SK-N-SH treated with all-trans-retinoic acid at 6 μM for 48 hours (cell line): ENCODE data around the gene TMEM178A.

Experiments used
- ATAC-seq: fragments of 200-7000 bp; cut with Tn5 transposase; 3 replicates; pipeline ENCODE4 v1.9.1; 2020; ENCODE audit warnings: mild to moderate bottlenecking, moderate library complexity
- ARNTL ChIP-seq: fragments of 450-650 bp; formaldehyde crosslinking; IDR thresholded peaks from 2 replicates; pipeline ENCODE4 v1.5.0; 2020; ENCODE audit warnings: low read depth, mild to moderate bottlenecking, moderate library complexity, borderline replicate concordance
- BACH2 ChIP-seq: fragments of 250-450 bp; sonication (Bioruptor Pico); IDR thresholded peaks from 2 replicates; pipeline ENCODE4 v1.9.0; 2021; ENCODE audit warnings: mild to moderate bottlenecking, borderline replicate concordance
- CREB5 ChIP-seq: fragments of 250-450 bp; sonication (Bioruptor Pico); IDR thresholded peaks from 2 replicates; pipeline ENCODE4 v1.5.1; 2020; ENCODE audit warnings: low read depth, mild to moderate bottlenecking, moderate library complexity
- CSDC2 ChIP-seq: fragments of 250-450 bp; sonication (Bioruptor Pico); IDR thresholded peaks from 2 replicates; pipeline ENCODE4 v1.5.0; 2020; ENCODE audit warnings: mild to moderate bottlenecking, moderate library complexity
- CSRNP3 ChIP-seq: fragments of 250-450 bp; sonication (Bioruptor Pico); IDR thresholded peaks from 2 replicates; pipeline ENCODE4 v1.5.1; 2021; ENCODE audit warnings: mild to moderate bottlenecking, moderate library complexity
- ESRRG ChIP-seq: fragments of 250-450 bp; sonication (Bioruptor Pico); IDR thresholded peaks from 2 replicates; pipeline ENCODE4 v1.6.1; 2021; ENCODE audit warnings: mild to moderate bottlenecking
- GLIS3 ChIP-seq: fragments of 250-450 bp; sonication (Bioruptor Pico); IDR thresholded peaks from 2 replicates; pipeline ENCODE4 v1.5.0; 2020; ENCODE audit warnings: mild to moderate bottlenecking, moderate library complexity
- ISL1 ChIP-seq: fragments of 250-450 bp; sonication (Bioruptor Pico); IDR thresholded peaks from 2 replicates; pipeline ENCODE4 v2.1.2; 2022; ENCODE audit warnings: mild to moderate bottlenecking, moderate library complexity
- OSR1 ChIP-seq: fragments of 250-450 bp; sonication (Bioruptor Pico); IDR thresholded peaks from 2 replicates; pipeline ENCODE4 v1.8.0; 2022; ENCODE audit warnings: moderate library complexity, mild to moderate bottlenecking, inconsistent platforms
- PATZ1 ChIP-seq: fragments of 250-450 bp; sonication (Bioruptor Pico); IDR thresholded peaks from 2 replicates; pipeline ENCODE4 v1.8.0; 2020; ENCODE audit warnings: mild to moderate bottlenecking, moderate library complexity, borderline replicate concordance
- POU6F1 ChIP-seq: fragments of 250-450 bp; sonication (Bioruptor Pico); IDR thresholded peaks from 2 replicates; pipeline ENCODE4 v1.8.0; 2021; ENCODE audit warnings: low read depth, mild to moderate bottlenecking, moderate library complexity, borderline replicate concordance
- PPARA ChIP-seq: fragments of 250-450 bp; sonication (Bioruptor Pico); IDR thresholded peaks from 2 replicates; pipeline ENCODE4 v1.5.0; 2020; ENCODE audit warnings: mild to moderate bottlenecking, borderline replicate concordance
- RARB ChIP-seq: fragments of 250-450 bp; sonication (Bioruptor Pico); IDR thresholded peaks from 2 replicates; pipeline ENCODE4 v1.8.0; 2021; ENCODE audit warnings: mild to moderate bottlenecking, moderate library complexity
- SNAI2 ChIP-seq: fragments of 250-450 bp; sonication (Bioruptor Pico); IDR thresholded peaks from 2 replicates; pipeline ENCODE4 v1.5.0; 2020; ENCODE audit warnings: mild to moderate bottlenecking, moderate library complexity
- TCF4 ChIP-seq: fragments of 250-450 bp; sonication (Bioruptor Pico); IDR thresholded peaks from 2 replicates; pipeline ENCODE4 v1.8.0; 2021; ENCODE audit warnings: mild to moderate bottlenecking, moderate library complexity, borderline replicate concordance
- TOX ChIP-seq: fragments of 250-450 bp; sonication (Bioruptor Pico); IDR thresholded peaks from 2 replicates; pipeline ENCODE4 v1.8.0; 2021; ENCODE audit warnings: mild to moderate bottlenecking, moderate library complexity, borderline replicate concordance
- TSHZ2 ChIP-seq: fragments of 250-450 bp; sonication (Bioruptor Pico); IDR thresholded peaks from 2 replicates; pipeline ENCODE4 v1.5.0; 2020; ENCODE audit warnings: mild to moderate bottlenecking, moderate library complexity
- ZC3H10 ChIP-seq: fragments of 250-450 bp; sonication (Bioruptor Pico); IDR thresholded peaks from 2 replicates; pipeline ENCODE4 v1.5.1; 2021; ENCODE audit warnings: mild to moderate bottlenecking, moderate library complexity
- ZFP3 ChIP-seq: fragments of 250-450 bp; sonication (Bioruptor Pico); IDR thresholded peaks from 2 replicates; pipeline ENCODE4 v1.5.0; 2020; ENCODE audit warnings: mild to moderate bottlenecking, moderate library complexity
- ZFP30 ChIP-seq: fragments of 450-650 bp; formaldehyde crosslinking; IDR thresholded peaks from 2 replicates; pipeline ENCODE4 v1.5.0; 2022; ENCODE audit warnings: mild to moderate bottlenecking, moderate library complexity
- ZNF565 ChIP-seq: fragments of 450-650 bp; formaldehyde crosslinking; conservative IDR thresholded peaks from 2 replicates; pipeline ENCODE4 v1.5.0; 2020; ENCODE audit warnings: low read depth, mild to moderate bottlenecking, moderate library complexity
- ZNF70 ChIP-seq: fragments of 450-650 bp; formaldehyde crosslinking; IDR thresholded peaks from 2 replicates; pipeline ENCODE4 v1.5.0; 2020; ENCODE audit warnings: mild to moderate bottlenecking, moderate library complexity
- ZNF8 ChIP-seq: fragments of 450-650 bp; formaldehyde crosslinking; IDR thresholded peaks from 2 replicates; pipeline ENCODE4 v1.5.0; 2020; ENCODE audit warnings: mild to moderate bottlenecking, moderate library complexity

The TMEM178A gene

GRCh38 chr2:39706945-39707344 lies 41.2 kb downstream of the TMEM178A start:
- TF ChIP-seq ZNF70 (CRISPR knock-in tag) (no peak), ARNTL (no peak), ZFP30 (CRISPR knock-in tag) (no peak), ZNF565 (no peak), ZFP3 (CRISPR knock-in tag) (no peak)
- no peak for ATAC-seq

- no peak for ATAC-seq
- no peak for TF ChIP-seq POU6F1 (CRISPR knock-in tag)
- no peak for TF ChIP-seq CREB5 (CRISPR knock-in tag)
- TF ChIP-seq CSRNP3 (CRISPR knock-in tag), result no peak
- TF ChIP-seq TCF4 (CRISPR knock-in tag), result no peak
- TF ChIP-seq ESRRG (CRISPR knock-in tag), result no peak
- no peak for TF ChIP-seq ZNF70 (CRISPR knock-in tag)
- no peak for TF ChIP-seq OSR1 (CRISPR knock-in tag)
- TF ChIP-seq TSHZ2 (CRISPR knock-in tag), result no peak
- TF ChIP-seq ZC3H10 (CRISPR knock-in tag), result no peak
- no peak for TF ChIP-seq SNAI2 (CRISPR knock-in tag)
- no peak for TF ChIP-seq TOX (CRISPR knock-in tag)
- TF ChIP-seq CSDC2 (CRISPR knock-in tag), result no peak
- no peak for TF ChIP-seq PATZ1
- TF ChIP-seq RARB (CRISPR knock-in tag), result no peak
- no peak for TF ChIP-seq GLIS3
- TF ChIP-seq ZFP30 (CRISPR knock-in tag), result no peak
- no peak for TF ChIP-seq PPARA (CRISPR knock-in tag)
- TF ChIP-seq ARNTL, result no peak
- no peak for TF ChIP-seq ZNF565
These were observed 42.3 kb downstream of the TMEM178A start for GRCh38 chr2:39708003-39708402.

- TF ChIP-seq ZFP30 (CRISPR knock-in tag), result no peak
- no peak for TF ChIP-seq CSDC2 (CRISPR knock-in tag)
- no peak for TF ChIP-seq TSHZ2 (CRISPR knock-in tag)
- no peak for TF ChIP-seq ESRRG (CRISPR knock-in tag)
- TF ChIP-seq SNAI2 (CRISPR knock-in tag), result no peak
- no peak for TF ChIP-seq POU6F1 (CRISPR knock-in tag)
- TF ChIP-seq ISL1 (CRISPR knock-in tag), result no peak
- no peak for TF ChIP-seq TCF4 (CRISPR knock-in tag)
- TF ChIP-seq GLIS3, result no peak
- no peak for TF ChIP-seq ZNF565
- TF ChIP-seq ZNF8 (CRISPR knock-in tag), result no peak
- TF ChIP-seq TOX (CRISPR knock-in tag), result no peak
- no peak for TF ChIP-seq BACH2 (CRISPR knock-in tag)
- TF ChIP-seq OSR1 (CRISPR knock-in tag), result no peak
- TF ChIP-seq ZC3H10 (CRISPR knock-in tag), result no peak
- TF ChIP-seq ZNF70 (CRISPR knock-in tag), result no peak
- ATAC-seq, result no peak
These were observed 45.1 kb downstream of the TMEM178A start for GRCh38 chr2:39710807-39711206.
